Measurements from ENCODE around the gene TRAPPC3. TPM values are rescaled to one million over a fixed set of nuclear protein-coding genes. Genes with fewer than 3 reads are reported as not detected.

The TRAPPC3 gene
- total RNA-seq, 1 donor from 2014 or later = 95.9 TPM

GRCh38 chr1:36124404-36125128, 24.7 kb downstream of the TRAPPC3 start:
- no peak for DNase-seq (ENCODE audit: low read depth)
- no peak overlapping the region for H3K4me3 ChIP-seq (ENCODE audit: low read depth, low read length)
- TF ChIP-seq CTCF (conservative IDR thresholded peaks at IDR 0.05; ENCODE audit: low read depth, low read length) = no peak

- no peak for DNase-seq (ENCODE audit: low read depth)
- no peak for TF ChIP-seq CTCF (conservative IDR thresholded peaks at IDR 0.05; ENCODE audit: low read depth, low read length)
- no peak overlapping the region for H3K4me3 ChIP-seq (ENCODE audit: low read depth, low read length)
These were observed 25.9 kb downstream of the TRAPPC3 start for GRCh38 chr1:36123356-36123755.

- DNase-seq (ENCODE audit: low read depth) = no peak
- no peak for TF ChIP-seq CTCF (conservative IDR thresholded peaks at IDR 0.05; ENCODE audit: low read depth, low read length)
- no peak overlapping the region for H3K4me3 ChIP-seq (ENCODE audit: low read depth, low read length)
These were observed 26.9 kb downstream of the TRAPPC3 start for GRCh38 chr1:36122062-36123030.

GRCh38 chr1:36119456-36119855, 29.8 kb downstream of the TRAPPC3 start:
- DNase-seq (ENCODE audit: low read depth) = no peak
- no peak for TF ChIP-seq CTCF (conservative IDR thresholded peaks at IDR 0.05; ENCODE audit: low read depth, low read length)
- no peak overlapping the region for H3K4me3 ChIP-seq (ENCODE audit: low read depth, low read length)

GRCh38 chr1:36118447-36119204, 30.7 kb downstream of the TRAPPC3 start:
- no peak for DNase-seq (ENCODE audit: low read depth)
- no peak for TF ChIP-seq CTCF (conservative IDR thresholded peaks at IDR 0.05; ENCODE audit: low read depth, low read length)
- H3K4me3 ChIP-seq (ENCODE audit: low read depth, low read length) = no peak overlapping the region

- no peak for DNase-seq (ENCODE audit: low read depth)
- no peak overlapping the region for H3K4me3 ChIP-seq (ENCODE audit: low read depth, low read length)
- TF ChIP-seq CTCF (conservative IDR thresholded peaks at IDR 0.05; ENCODE audit: low read depth, low read length) = no peak
These were observed 32.4 kb downstream of the TRAPPC3 start for GRCh38 chr1:36116901-36117300.

Data from epithelial cell of proximal tubule (primary cell).